Measurements from ENCODE around the gene HOXA13. TPM values are rescaled to one million over a fixed set of nuclear protein-coding genes. Genes with fewer than 3 reads are reported as not detected.
A peak's percentile ranks its signal among the peaks of the same experiment; 100 is the strongest.

Gene HOXA13
- total and polyA plus RNA-seq, 2 donors (not counting 1 experiment from before 2014, with no cell fraction given): not detected

- peak overlapping the region; percentile 36 for H3K9ac ChIP-seq (ENCODE audit: low read length)
- Mint-ChIP-seq H3K4me3 (peak overlapping the region; percentile 61), H3K4me1 (peaks cover 31% of the 10 kb centered on the region), H3K9me3 (ENCODE audit: insufficient read depth) (no peaks in the 10 kb centered on the region), H3K27me3 (peaks cover 86% of the 10 kb centered on the region), H3K27ac (peak overlapping the region; percentile 37)
- H3K4me2 ChIP-seq (replicated peaks; ENCODE audit: low read depth, low read length, poor library complexity, severe bottlenecking): peak overlapping the region; percentile 75
- peak overlapping the region in 1 of 5 experiments; percentile 45 for H3K4me3 ChIP-seq (ENCODE audit: control extremely low read depth in 1 of 5, extremely low read depth in 1 of 5, insufficient read depth in 1 of 5, low read depth in 2 of 5, low read length in 4 of 5)
- H3K27ac ChIP-seq (ENCODE audit: low read length in 2 of 2): no peak overlapping the region
- ATAC-seq (ENCODE audit: low read depth): no peak
- DNase-seq: peak; percentile 37
- TF ChIP-seq CTCF (IDR thresholded peaks at IDR 0.05) (no peak), EZH2 (IDR thresholded peaks at IDR 0.05; ENCODE audit: borderline replicate concordance, insufficient read depth, low read depth, low read length, poor library complexity, severe bottlenecking) (no peak)
- H2AFZ ChIP-seq (ENCODE audit: insufficient read depth, low read depth, low read length, poor library complexity, severe bottlenecking): no peak overlapping the region
- H3K9me3 ChIP-seq (ENCODE audit: control extremely low read depth in 1 of 3, control insufficient read depth in 2 of 3, insufficient read depth in 1 of 3, low read length in 2 of 3): peaks cover 2 to 58% (median 6%) of the 10 kb centered on the region in 3 donors
- H3K4me1 ChIP-seq (ENCODE audit: control insufficient read depth in 2 of 2, insufficient read depth in 2 of 2, low read length in 2 of 2): peaks cover 39 to 65% of the 10 kb centered on the region in 2 donors
- no peaks in the 10 kb centered on the region for H3K79me2 ChIP-seq (ENCODE audit: control insufficient read depth, insufficient read depth, low read length)
- WGBS (ENCODE audit: insufficient coverage): 18% methylated on average over 42 of the region's 42 CpGs
- H3K27me3 ChIP-seq (replicated peaks in 1 of 4; ENCODE audit: control extremely low read depth in 1 of 4, control insufficient read depth in 3 of 4, insufficient read depth in 4 of 4, low read length in 3 of 4): peaks cover 3 to 91% (median 79%) of the 10 kb centered on the region in 4 experiments
- CTCF ChIA-PET: interaction anchor here (0.7 to 1.3 kb wide), 8 partner anchors 9 to 728 kb away, joined by 3 to 5 read pairs (median 3); no protein-coding TSS in a partner anchor
- intact Hi-C loops (cut with micrococcal nuclease): loop anchor here (10.0 kb wide), 1 partner anchor 413 kb away; no protein-coding TSS in a partner anchor
- H3K36me3 ChIP-seq (replicated peaks in 1 of 2; ENCODE audit: control extremely low read depth in 1 of 2, control insufficient read depth in 1 of 2, extremely low read depth in 1 of 2, insufficient read depth in 2 of 2, low read length in 1 of 2): no peaks in the 10 kb centered on the region
- H4K20me1 ChIP-seq (ENCODE audit: control insufficient read depth, insufficient read depth, low read length, poor library complexity, severe bottlenecking): no peaks in the 10 kb centered on the region
- POLR2A ChIA-PET: interaction anchor here (0.5 to 0.7 kb wide), 3 partner anchors 17 to 77 kb away, joined by 3 to 4 read pairs (median 4); no protein-coding TSS in a partner anchor
These were observed 7.9 kb downstream of the HOXA13 start for GRCh38 chr7:27191833-27192545.
